Posterior cingulate gyrus (tissue), 11 donors: ENCODE results near the gene ACOT12.
"Not testable (repeated sequence)": the region's sequence is repeated elsewhere in the genome, so short reads cannot be mapped to it uniquely, and the experiment has no call there.

Source experiments
- DNase-seq, 10 donors: peaks; one replicate each; pipeline versions ENCODE4 v3.0.0 to v3.0.0-alpha.2; 2020 to 2021; ENCODE audit warnings: mixed read lengths in 3 of 10
- intact Hi-C: fragments of 100-400 bp; cut with DNase I; formaldehyde crosslinking; loops from one replicate; pipeline ENCODE4 v1.15.1; 2023

ACOT12 gene

GRCh38 chr5:81350507-81350906 lies 43.4 kb downstream of the ACOT12 start:
- no peak for DNase-seq
- intact Hi-C loops, result no loop called here

DNA sequence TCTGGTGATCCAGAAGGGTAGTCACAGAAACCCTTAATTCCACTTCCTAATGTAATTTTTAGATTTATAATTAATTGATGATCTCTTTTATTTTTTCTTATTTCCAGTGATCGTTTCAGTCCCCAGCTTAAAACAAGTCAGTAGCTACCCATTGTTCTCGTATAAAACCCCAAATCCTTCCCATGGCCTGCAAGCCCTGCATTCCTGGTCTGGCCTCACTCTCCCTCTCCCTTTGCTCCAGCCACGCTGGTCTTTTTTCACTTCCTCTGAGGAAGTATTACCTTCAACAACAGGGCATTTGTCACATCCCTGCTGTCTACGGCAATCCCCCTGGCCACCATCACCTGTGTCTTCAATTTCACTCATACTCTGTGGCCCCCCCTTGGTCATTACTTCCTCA lies 44.8 kb downstream of the ACOT12 start:
- DNase-seq, result no peak
- intact Hi-C loops, result no loop called here

- intact Hi-C loops, result no loop called here
- no peak for DNase-seq
Measured at GRCh38 chr5:81345411-81346003, 48.4 kb downstream of the ACOT12 start.

DNA sequence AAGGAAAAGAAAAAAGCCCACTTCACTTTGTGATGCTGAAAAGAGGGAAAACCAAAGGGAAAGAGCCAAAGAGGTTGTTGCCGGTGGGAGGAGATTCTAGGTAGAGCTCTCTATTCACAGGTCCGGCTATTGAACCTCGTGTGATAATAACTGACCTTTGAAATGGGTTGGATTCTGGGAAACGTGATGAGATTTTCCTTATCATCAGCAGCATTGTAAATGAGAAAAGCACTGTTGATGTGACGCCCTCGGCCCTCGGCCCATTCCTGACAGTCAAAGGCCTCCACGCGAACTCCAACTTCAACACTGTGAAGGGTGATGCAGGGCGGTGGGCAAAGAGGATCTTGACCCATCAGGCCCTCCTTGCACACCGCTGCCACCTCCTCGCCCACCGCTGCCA lies 49.2 kb downstream of the ACOT12 start:
- intact Hi-C loops, result no loop called here
- no peak for DNase-seq

DNA sequence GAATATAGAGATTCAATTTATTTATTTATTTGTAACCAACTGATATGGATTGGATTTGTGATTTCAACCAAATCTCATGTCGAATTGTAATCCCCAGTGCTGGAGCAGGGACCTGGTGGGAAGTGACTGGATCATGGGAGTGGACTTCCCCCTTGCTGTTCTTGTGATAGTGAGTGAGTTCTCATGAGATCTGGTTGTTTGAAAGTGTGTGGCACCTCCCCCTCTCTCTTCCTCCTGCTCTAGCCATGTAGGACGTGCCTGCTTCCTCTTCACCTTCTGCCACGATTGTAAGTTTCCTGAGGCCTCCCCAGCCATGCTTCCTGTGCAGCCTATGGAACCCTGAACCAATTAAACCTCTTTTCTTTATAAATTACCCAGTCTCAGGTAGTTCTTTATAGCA lies 55.7 kb downstream of the ACOT12 start:
- DNase-seq, intact Hi-C loops: not testable (repeated sequence)

- intact Hi-C loops, result no loop called here
Measured at GRCh38 chr5:81337803-81338202, 56.1 kb downstream of the ACOT12 start.

GRCh38 chr5:81336556-81336955 lies 57.4 kb downstream of the ACOT12 start:
- intact Hi-C loops, result no loop called here
- no peak for DNase-seq

More at GRCh38 chr5:81337803-81338202, 56.1 kb downstream of the ACOT12 start:
- DNase-seq, result no peak

DNA sequence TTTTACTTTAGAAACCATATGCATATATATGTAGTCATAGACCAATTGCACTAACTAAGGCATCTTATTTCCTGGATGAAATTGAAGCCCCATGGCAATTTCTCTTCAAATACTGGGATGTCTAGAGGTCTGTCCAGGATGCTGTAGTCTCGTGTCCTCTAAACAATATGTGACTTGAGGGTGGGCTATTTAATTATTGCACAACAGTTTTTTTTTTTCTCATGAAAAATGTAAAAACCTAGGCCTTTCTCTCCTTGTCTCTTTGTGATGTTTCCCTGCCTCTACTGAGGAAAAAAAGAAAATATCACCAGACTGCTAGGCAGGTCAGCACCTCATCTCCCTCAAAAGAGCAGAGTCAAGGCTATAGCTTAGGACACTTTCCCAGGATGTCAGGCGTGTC lies 58.0 kb downstream of the ACOT12 start:
- intact Hi-C loops, result no loop called here
- DNase-seq, result no peak

GRCh38 chr5:81334304-81335061 lies 59.5 kb downstream of the ACOT12 start:
- intact Hi-C loops, result no loop called here

DNA sequence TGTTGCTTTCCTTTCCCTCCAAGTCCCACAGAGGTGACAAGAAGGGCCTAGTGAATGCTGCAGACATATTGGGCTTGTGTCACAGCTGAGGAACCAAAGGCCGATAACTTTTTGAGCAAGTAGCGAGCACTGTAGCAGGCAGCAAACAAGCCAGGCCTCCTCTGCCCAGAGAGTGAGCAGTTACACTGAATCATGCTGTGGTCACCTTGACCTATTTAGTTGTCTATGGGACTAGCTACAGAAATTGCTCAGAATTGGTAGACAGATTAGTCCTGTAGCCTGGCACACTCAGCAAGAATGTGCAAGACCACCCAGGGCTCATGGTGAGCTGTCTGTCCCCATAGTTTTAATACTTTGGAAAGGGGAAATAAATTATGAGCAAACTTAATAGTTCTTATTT lies 67.4 kb downstream of the ACOT12 start:
- DNase-seq, result no peak
- intact Hi-C loops, result no loop called here

More at GRCh38 chr5:81334304-81335061, 59.5 kb downstream of the ACOT12 start:
- no peak for DNase-seq

GRCh38 chr5:81317536-81317935 lies 76.4 kb downstream of the ACOT12 start:
- no peak for DNase-seq
- intact Hi-C loops, result no loop called here

- no peak for DNase-seq
- intact Hi-C loops, result no loop called here
Measured at GRCh38 chr5:81316571-81316970, 77.4 kb downstream of the ACOT12 start.

GRCh38 chr5:81315830-81316229 lies 78.1 kb downstream of the ACOT12 start:
- DNase-seq, result no peak
- intact Hi-C loops, result no loop called here

- intact Hi-C loops, result no loop called here
- no peak for DNase-seq
Measured at GRCh38 chr5:81315336-81315735, 78.6 kb downstream of the ACOT12 start.

DNA sequence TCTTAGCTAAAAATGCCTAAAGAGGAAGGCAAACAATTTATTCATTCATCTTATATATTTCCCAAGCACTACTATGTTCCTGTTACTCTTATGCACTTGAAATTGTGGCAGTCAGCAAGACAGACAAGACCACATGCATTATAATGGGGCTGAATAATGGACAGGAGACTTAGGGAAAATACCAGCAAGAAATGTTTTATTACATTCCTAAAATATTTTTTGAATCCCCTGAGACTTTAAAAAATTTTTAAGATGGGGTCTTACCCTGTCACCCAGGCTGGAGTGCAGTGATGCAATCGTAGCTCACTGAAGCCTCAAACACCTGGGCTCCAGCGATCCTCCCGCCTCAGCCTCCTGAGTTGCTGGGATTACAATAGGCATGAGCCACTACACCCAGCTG lies 79.4 kb downstream of the ACOT12 start:
- intact Hi-C loops, result no loop called here
- DNase-seq, result no peak

GRCh38 chr5:81313686-81314085 lies 80.2 kb downstream of the ACOT12 start:
- intact Hi-C loops, result no loop called here
- no peak for DNase-seq

GRCh38 chr5:81313278-81313677 lies 80.7 kb downstream of the ACOT12 start:
- DNase-seq, result no peak
- intact Hi-C loops, result no loop called here

DNA sequence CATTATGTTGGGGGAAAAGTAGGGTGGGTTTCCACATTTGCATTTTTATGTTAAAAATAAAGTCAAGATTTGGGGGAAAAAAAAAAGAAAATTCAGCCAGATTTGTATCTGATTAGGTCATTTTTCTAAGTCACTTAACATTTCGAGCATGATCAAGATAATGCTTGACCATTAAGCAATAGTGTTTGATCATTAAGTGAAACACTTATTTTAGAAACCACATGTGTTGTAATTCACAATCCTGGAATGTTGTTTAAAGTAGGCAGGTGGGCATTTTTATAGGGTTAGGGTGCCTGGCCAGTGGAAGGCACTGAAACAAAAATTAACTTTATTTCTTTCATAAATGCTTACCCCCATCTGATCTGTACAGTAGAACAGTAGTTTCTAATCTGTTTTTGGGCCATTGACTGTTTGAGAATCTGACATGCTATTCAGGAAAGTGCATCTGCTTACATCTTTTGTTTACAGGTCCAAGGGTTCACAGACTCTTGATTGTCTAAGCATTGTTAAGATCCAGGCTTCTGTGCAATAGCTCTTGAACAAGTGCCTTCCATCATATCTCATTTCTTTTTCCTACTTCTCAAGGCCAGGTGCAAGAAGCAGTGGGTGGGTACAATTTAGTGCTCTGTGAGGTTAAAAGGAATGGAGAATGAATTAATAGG lies 83.4 kb downstream of the ACOT12 start:
- intact Hi-C loops, result no loop called here
- DNase-seq, result no peak

GRCh38 chr5:81308836-81309235 lies 85.1 kb downstream of the ACOT12 start:
- no peak for DNase-seq
- intact Hi-C loops, result loop anchor here (10.0 kb wide), 1 partner anchor 904 kb away; the partner anchor contains the start of gene ZFYVE16

- DNase-seq, result no peak
- intact Hi-C loops, result loop anchor here (10.0 kb wide), 1 partner anchor 901 kb away; the partner anchor contains the start of gene ZFYVE16
Measured at GRCh38 chr5:81305785-81306184, 88.1 kb downstream of the ACOT12 start.

DNA sequence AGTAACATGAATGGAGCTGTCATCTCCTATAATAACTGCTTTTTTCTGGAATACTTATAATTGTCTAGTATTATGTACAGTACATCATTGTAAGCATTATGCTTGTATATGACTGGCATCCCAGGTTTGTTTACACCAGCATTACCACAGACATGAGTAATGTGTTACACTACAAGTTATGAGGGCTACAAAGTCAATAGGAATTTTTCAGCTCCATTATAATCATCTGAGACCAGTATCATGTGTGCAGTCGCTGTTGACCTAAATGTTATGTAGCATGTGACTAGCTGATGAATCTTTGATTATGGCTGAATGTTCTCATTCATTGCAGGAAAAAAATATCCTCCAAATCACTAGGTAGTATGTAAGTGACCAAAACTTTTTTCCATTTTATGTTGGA lies 90.4 kb downstream of the ACOT12 start:
- intact Hi-C loops, result loop anchor here (5.0 to 10.0 kb wide), 2 partner anchors 66 to 899 kb away; partner anchors contain the start of gene ZFYVE16
- DNase-seq, result no peak
